ENCODE measurements around the gene SPIRE2.
"Not testable (repeated sequence)": the region's sequence is repeated elsewhere in the genome, so short reads cannot be mapped to it uniquely, and the experiment has no call there.

Gene SPIRE2

DNA sequence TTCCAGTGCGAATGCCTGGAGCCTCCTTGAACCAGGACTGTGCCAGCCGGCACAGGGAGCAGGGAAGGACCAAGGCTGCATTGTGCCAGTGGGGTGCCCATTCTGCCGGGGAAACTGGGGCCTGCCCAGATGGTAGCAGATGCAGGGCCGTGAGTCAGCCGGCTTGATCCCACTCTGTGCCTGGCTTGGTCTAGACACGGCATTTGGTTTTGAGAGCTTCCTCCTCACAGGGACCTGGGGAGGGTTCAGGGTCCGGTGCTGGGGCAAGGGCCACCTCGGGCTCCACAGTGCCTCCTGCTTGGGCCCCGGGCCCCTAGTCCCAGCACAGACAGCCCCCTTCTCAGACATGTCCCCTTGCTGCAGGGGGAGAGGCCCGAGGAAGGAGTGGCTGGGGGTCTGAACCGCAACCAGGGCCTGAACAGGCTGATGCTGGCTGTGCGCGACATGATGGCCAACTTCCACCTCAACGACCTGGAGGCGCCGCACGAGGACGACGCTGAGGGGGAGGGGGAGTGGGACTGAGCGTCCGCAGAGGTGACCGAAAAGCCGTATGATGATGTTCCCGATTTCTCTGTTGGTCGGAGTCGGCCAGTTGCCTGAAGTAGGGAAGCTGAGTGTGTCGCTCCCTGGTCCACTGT is 82.6 kb downstream of the SPIRE2 start:
- TF ChIP-seq POLR2A (IDR thresholded peaks at IDR 0.05; ENCODE audit: low read length), result no peak
- no peak for TF ChIP-seq GATA1 (IDR thresholded peaks at IDR 0.05; ENCODE audit: low read depth, low read length)
- no peak for DNase-seq

DNA sequence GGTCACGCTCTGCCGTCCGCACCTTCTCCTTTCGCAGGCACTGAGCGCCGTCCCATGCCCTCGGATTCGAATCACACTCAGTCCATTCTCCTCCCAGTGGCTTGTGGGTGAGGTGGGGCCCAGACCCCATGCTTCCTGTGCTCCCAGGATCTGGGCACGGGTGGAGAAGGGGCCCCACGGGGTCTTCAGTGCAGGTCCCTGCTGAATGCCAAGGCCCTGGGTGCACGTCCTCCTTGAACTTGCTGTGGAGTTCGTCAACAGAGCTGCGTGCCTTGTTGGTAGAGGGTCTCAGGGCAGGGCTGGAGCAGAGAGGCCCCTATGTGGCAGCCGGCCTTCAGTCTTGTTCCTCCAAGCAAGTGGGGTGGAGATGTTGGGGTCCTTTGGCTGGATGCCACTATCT is 83.1 kb downstream of the SPIRE2 start:
- DNase-seq, result no peak
- TF ChIP-seq GATA1 (IDR thresholded peaks at IDR 0.05; ENCODE audit: low read depth, low read length), result no peak
- TF ChIP-seq POLR2A (IDR thresholded peaks at IDR 0.05; ENCODE audit: low read length), result no peak

- no peak for DNase-seq
- TF ChIP-seq GATA1 (IDR thresholded peaks at IDR 0.05; ENCODE audit: low read depth, low read length), result no peak
- no peak for TF ChIP-seq POLR2A (IDR thresholded peaks at IDR 0.05; ENCODE audit: low read length)
Observed at GRCh38 chr16:89912143-89912542, 83.9 kb downstream of the SPIRE2 start.

DNA sequence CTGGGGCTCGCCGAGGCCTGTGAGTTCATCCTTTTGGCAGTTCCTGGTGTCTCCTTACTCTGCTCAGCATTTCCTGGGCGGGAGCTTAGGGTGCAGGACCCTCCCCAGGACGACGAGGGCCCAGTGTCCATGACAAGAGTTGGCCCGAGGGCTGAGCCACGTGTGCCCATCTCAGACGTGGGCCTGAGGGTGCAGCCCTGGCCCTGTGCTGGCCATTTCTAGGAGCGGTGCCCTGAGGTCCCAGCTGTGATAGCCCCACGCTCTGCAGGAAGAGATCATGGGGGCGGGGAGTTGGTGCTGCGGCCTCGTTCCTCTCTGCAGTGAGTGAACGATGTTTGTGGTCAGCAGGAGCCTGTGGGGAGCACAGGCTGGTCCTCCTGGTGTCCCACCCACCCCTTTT is 84.4 kb downstream of the SPIRE2 start:
- no peak for DNase-seq
- TF ChIP-seq POLR2A (IDR thresholded peaks at IDR 0.05; ENCODE audit: low read length), result no peak
- no peak for TF ChIP-seq GATA1 (IDR thresholded peaks at IDR 0.05; ENCODE audit: low read depth, low read length)

- no peak for DNase-seq
- TF ChIP-seq GATA1 (IDR thresholded peaks at IDR 0.05; ENCODE audit: low read depth, low read length) (no peak), POLR2A (IDR thresholded peaks at IDR 0.05; ENCODE audit: low read length) (no peak)
Observed at GRCh38 chr16:89913408-89914387, 85.4 kb downstream of the SPIRE2 start.

- DNase-seq, result not testable (repeated sequence)
Observed at GRCh38 chr16:89914642-89915285, 86.5 kb downstream of the SPIRE2 start.

GRCh38 chr16:89915303-89916232 is 87.3 kb downstream of the SPIRE2 start:
- TF ChIP-seq POLR2A (IDR thresholded peaks at IDR 0.05; ENCODE audit: low read length), result no peak
- TF ChIP-seq GATA1 (IDR thresholded peaks at IDR 0.05; ENCODE audit: low read depth, low read length), result no peak
- DNase-seq, result no peak

- DNase-seq, result peak; percentile 58 to 71
- TF ChIP-seq POLR2A (IDR thresholded peaks at IDR 0.05; ENCODE audit: low read length), result no peak
- no peak for TF ChIP-seq GATA1 (IDR thresholded peaks at IDR 0.05; ENCODE audit: low read depth, low read length)
Observed at GRCh38 chr16:89917773-89918452, 89.6 kb downstream of the SPIRE2 start.

DNA sequence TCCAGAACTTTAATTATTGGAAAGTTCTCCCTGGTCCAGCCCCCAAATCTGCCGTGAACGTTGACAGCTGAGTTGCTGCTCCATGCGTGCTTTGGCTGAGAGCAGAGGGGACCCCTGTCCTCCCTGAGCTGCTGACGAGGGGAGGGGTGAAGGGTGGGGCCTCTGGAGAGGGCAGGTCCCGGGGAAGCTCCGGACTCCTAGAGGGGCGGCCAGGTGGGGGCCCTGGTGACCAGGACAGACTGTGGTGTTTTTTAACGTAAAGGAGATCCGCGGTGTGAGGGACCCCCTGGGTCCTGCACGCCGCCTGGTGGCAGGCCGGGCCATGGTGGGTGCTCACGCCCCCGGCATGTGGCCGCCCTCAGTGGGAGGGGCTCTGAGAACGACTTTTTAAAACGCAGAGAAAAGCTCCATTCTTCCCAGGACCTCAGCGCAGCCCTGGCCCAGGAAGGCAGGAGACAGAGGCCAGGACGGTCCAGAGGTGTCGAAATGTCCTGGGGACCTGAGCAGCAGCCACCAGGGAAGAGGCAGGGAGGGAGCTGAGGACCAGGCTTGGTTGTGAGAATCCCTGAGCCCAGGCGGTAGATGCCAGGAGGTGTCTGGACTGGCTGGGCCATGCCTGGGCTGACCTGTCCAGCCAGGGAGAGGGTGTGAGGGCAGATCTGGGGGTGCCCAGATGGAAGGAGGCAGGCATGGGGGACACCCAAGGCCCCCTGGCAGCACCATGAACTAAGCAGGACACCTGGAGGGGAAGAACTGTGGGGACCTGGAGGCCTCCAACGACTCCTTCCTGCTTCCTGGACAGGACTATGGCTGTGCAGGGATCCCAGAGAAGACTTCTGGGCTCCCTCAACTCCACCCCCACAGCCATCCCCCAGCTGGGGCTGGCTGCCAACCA is 90.4 kb downstream of the SPIRE2 start, which contains the start of gene MC1R:
Gene MC1R (plus strand): TSS at position 410 of the 895 bp plus-strand sequence. CDS start 397 bp downstream, at position 807.
- TF ChIP-seq GATA1 (IDR thresholded peaks at IDR 0.05; ENCODE audit: low read depth, low read length), result no peak
- no peak for TF ChIP-seq POLR2A (IDR thresholded peaks at IDR 0.05; ENCODE audit: low read length)
- peak; percentile 49 to 50 for DNase-seq

GRCh38 chr16:89919535-89920406 is 91.5 kb downstream of the SPIRE2 start:
- no peak for TF ChIP-seq POLR2A (IDR thresholded peaks at IDR 0.05; ENCODE audit: low read length)
- no peak for TF ChIP-seq GATA1 (IDR thresholded peaks at IDR 0.05; ENCODE audit: low read depth, low read length)

GRCh38 chr16:89920723-89921122 is 92.4 kb downstream of the SPIRE2 start:
- TF ChIP-seq POLR2A (IDR thresholded peaks at IDR 0.05; ENCODE audit: low read length) (no peak), GATA1 (IDR thresholded peaks at IDR 0.05; ENCODE audit: low read depth, low read length) (no peak)
- no peak for DNase-seq

More at GRCh38 chr16:89919535-89920406, 91.5 kb downstream of the SPIRE2 start:
- no peak for DNase-seq
